Keratinocyte (primary cell): ENCODE data around the gene DOCK3. TPM values are rescaled to one million over a fixed set of nuclear protein-coding genes. Genes with fewer than 3 reads are reported as not detected.

ENCODE experiments used
- DNase-seq: peaks from one replicate; pipeline ENCODE4 v3.0.0-alpha.2; 2011; ENCODE audit warnings: low read depth, missing footprints, low spot score
- FAIRE-seq: peaks from 2 replicates; lab custom pipeline; 2011; peaks lifted over from hg19 to GRCh38; lab: Jason Lieb, UNC
- H2AFZ ChIP-seq: 2 replicates; pipeline ENCODE4 v1.6.0; 2012; ENCODE audit warnings: low read length, control low read depth, inconsistent platforms; ENCODE audit not compliant: control insufficient read depth
- H3K27ac ChIP-seq: 2 replicates; pipeline ENCODE4 v1.5.1; 2011; ENCODE audit warnings: low read length; ENCODE audit not compliant: control insufficient read depth, insufficient read depth
- H3K27me3 ChIP-seq: 3 replicates; pipeline ENCODE4 v1.6.0; 2011; ENCODE audit warnings: low read length; ENCODE audit not compliant: control insufficient read depth, insufficient read depth; ENCODE audit errors: extremely low read depth
- H3K36me3 ChIP-seq, 2 experiments: 2 replicates in 1 of 2; 3 replicates in 1 of 2; pipeline ENCODE4 v1.5.1; 2011; ENCODE audit warnings: low read length in 2 of 2, mild to moderate bottlenecking in 1 of 2; ENCODE audit not compliant: control insufficient read depth in 2 of 2, insufficient read depth in 2 of 2; ENCODE audit errors: extremely low read depth in 1 of 2
- H3K4me1 ChIP-seq: 3 replicates; pipeline ENCODE4 v1.5.1; 2011; ENCODE audit warnings: low read length; ENCODE audit not compliant: control insufficient read depth, insufficient read depth; ENCODE audit errors: extremely low read depth
- H3K4me2 ChIP-seq: 3 replicates; pipeline ENCODE4 v1.6.0; 2011; ENCODE audit warnings: low read depth, low read length; ENCODE audit not compliant: control insufficient read depth, insufficient read depth; ENCODE audit errors: extremely low read depth
- H3K4me3 ChIP-seq, 3 experiments: fragments of 200-600 bp in 1 of 3; sonication (generic) in 1 of 3; 2 replicates in 2 of 3; 3 replicates in 1 of 3; pipeline ENCODE4 v1.5.1; 2011 to 2016; ENCODE audit warnings: low read length in 3 of 3, mild to moderate bottlenecking in 3 of 3, control low read depth in 2 of 3, inconsistent platforms in 1 of 3, low read depth in 1 of 3, mixed read lengths in 1 of 3, mixed run types in 1 of 3, moderate library complexity in 1 of 3; ENCODE audit not compliant: control insufficient read depth in 2 of 3, insufficient read depth in 2 of 3; ENCODE audit errors: extremely low read depth in 1 of 3
- H3K79me2 ChIP-seq: 2 replicates; pipeline ENCODE4 v1.6.0; 2012; ENCODE audit warnings: low read length; ENCODE audit not compliant: control insufficient read depth, insufficient read depth
- H3K9ac ChIP-seq: 3 replicates; pipeline ENCODE4 v1.6.0; 2011; ENCODE audit warnings: low read length; ENCODE audit not compliant: control insufficient read depth, insufficient read depth; ENCODE audit errors: extremely low read depth
- H3K9me1 ChIP-seq: 3 replicates; pipeline ENCODE4 v1.6.0; 2011; ENCODE audit warnings: low read length; ENCODE audit not compliant: control insufficient read depth, insufficient read depth; ENCODE audit errors: extremely low read depth
- H3K9me3 ChIP-seq: 2 replicates; pipeline ENCODE4 v1.5.1; 2012; ENCODE audit warnings: low read depth, low read length; ENCODE audit not compliant: control insufficient read depth
- H4K20me1 ChIP-seq: 3 replicates; pipeline ENCODE4 v1.6.0; 2011; ENCODE audit warnings: low read length; ENCODE audit not compliant: control insufficient read depth, insufficient read depth; ENCODE audit errors: extremely low read depth
- EZH2 ChIP-seq: IDR thresholded peaks from one replicate; pipeline ENCODE4 v1.6.1; 2012; ENCODE audit warnings: inconsistent platforms, mild to moderate bottlenecking, low read length, moderate library complexity
- dilution Hi-C: fragments of 300-500 bp; cut with MboI; formaldehyde crosslinking; loops from one replicate; pipeline ENCODE4 v1.7.0; 2020; ENCODE audit warnings: low sequenced_read_pairs; ENCODE audit not compliant: extremely low pct_ligation_motif_present
- polyA plus RNA-seq, 5 experiments: library from polyadenylated mRNA; depleted of rRNA in 3 of 5; stranded (reverse) in 3 of 5; stranded (forward) in 1 of 5; unstranded in 1 of 5; fragments of >200 nt; gene quantifications; 1 replicate in 1 of 5; 2 replicates in 3 of 5; 3 replicates in 1 of 5; pipeline versions ENCODE4 v1.2.1 to v1.2.3, GENCODE V29; 2011 to 2012; ENCODE audit warnings: missing spikeins in 2 of 5, low read depth in 1 of 5, low replicate concordance in 1 of 5
- TF ChIP-seq, protein P1 (sequence below), 3 experiments: IDR thresholded peaks in 1 of 3; conservative IDR thresholded peaks in 1 of 3; optimal IDR thresholded peaks in 1 of 3; 2 replicates in 2 of 3; 3 replicates in 1 of 3; pipeline versions ENCODE3 to v1.5.1; 2011; ENCODE audit warnings: low read length in 3 of 3, mild to moderate bottlenecking in 3 of 3, moderate library complexity in 2 of 3, control low read depth in 1 of 3, inconsistent platforms in 1 of 3; ENCODE audit not compliant: insufficient read depth in 2 of 3; ENCODE audit errors: extremely low read depth in 1 of 3

Gene DOCK3
- polyA plus RNA-seq, 1 donor (not counting 4 experiments of a cell fraction or from before 2014, with no cell fraction given): 0.10 TPM

DNA sequence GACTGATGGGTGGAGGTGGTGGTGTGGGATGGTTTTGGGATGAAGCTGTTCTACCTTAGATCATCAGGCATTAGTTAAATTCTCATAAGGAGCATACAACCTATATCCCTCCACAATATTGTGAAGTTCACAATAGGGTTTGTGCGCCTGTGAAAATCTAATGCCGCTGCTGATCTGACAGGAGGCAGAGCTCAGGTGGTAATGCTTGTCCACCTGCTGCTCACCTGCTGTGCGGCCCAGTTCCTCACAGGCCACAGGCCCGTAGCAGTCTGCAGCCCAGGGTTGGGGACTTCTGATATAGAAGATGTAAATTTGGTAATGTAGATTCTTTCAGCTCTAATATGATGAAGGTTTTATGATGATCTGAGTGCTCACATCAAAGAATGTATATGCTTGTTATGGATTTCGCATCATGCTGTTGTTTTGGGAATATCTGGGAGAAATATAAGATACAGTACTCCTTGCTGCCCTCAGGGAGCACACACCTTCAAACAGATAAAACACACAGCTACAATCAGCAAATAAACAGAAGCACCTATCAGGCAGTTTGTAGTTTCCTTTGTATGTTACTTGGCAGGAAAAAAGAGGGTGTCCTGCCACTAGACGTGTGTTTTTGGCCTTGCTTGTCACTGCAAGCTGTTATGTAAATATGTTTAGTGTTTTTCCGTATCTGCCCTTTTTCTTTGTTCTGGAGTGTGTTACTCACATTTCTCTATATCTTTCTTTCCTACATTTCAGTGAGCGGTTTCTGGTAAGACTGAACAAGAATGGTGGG lies 471.3 kb downstream of the DOCK3 start:
- Histone ChIP-seq H3K9me1 (no peaks in the 10 kb centered on the region), H3K4me1 (no peaks in the 10 kb centered on the region), H3K4me3 (no peak overlapping the region), H3K79me2 (no peaks in the 10 kb centered on the region), H3K4me2 (no peak overlapping the region), H3K9me3 (no peaks in the 10 kb centered on the region), H2AFZ (no peak overlapping the region), H3K27me3 (no peaks in the 10 kb centered on the region), H4K20me1 (no peaks in the 10 kb centered on the region), H3K36me3 (no peaks in the 10 kb centered on the region), H3K27ac (no peak overlapping the region), H3K9ac (no peak overlapping the region)
- DNase-seq: no peak
- dilution Hi-C loops: no loop called here
- no peak for FAIRE-seq
- TF ChIP-seq, protein P1, sequence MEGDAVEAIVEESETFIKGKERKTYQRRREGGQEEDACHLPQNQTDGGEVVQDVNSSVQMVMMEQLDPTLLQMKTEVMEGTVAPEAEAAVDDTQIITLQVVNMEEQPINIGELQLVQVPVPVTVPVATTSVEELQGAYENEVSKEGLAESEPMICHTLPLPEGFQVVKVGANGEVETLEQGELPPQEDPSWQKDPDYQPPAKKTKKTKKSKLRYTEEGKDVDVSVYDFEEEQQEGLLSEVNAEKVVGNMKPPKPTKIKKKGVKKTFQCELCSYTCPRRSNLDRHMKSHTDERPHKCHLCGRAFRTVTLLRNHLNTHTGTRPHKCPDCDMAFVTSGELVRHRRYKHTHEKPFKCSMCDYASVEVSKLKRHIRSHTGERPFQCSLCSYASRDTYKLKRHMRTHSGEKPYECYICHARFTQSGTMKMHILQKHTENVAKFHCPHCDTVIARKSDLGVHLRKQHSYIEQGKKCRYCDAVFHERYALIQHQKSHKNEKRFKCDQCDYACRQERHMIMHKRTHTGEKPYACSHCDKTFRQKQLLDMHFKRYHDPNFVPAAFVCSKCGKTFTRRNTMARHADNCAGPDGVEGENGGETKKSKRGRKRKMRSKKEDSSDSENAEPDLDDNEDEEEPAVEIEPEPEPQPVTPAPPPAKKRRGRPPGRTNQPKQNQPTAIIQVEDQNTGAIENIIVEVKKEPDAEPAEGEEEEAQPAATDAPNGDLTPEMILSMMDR (optimal IDR thresholded peaks at IDR 0.05 in 1 of 3, IDR thresholded peaks at IDR 0.05 in 1 of 3, conservative IDR thresholded peaks at IDR 0.05 in 1 of 3; ENCODE audit: extremely low read depth in 1 of 3, insufficient read depth in 2 of 3, low read length in 3 of 3): no peak

DNA sequence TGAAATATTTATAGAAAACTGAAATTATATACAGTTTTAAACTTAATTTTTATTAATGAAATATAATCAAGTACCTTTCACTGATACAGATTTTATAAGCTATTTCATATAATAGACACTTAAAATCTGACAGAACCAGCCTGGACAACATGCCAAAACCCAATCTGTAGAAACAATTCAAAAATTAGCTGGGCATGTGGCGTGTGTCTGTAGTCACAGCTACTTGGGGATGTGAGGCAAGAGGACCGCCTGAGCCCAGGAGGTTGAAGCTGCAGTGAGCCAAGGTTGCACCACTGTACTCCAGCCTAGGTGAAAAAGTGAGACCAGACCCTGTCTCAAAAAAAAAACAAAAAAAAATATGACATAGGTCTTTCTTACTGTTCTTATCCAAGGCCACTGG lies 472.1 kb downstream of the DOCK3 start:
- Histone ChIP-seq H3K79me2 (no peaks in the 10 kb centered on the region), H3K4me1 (no peaks in the 10 kb centered on the region), H3K27ac (no peak overlapping the region), H2AFZ (no peak overlapping the region), H3K9ac (no peak overlapping the region), H3K4me3 (no peak overlapping the region), H3K4me2 (no peak overlapping the region), H3K9me1 (no peaks in the 10 kb centered on the region), H4K20me1 (no peaks in the 10 kb centered on the region), H3K27me3 (no peaks in the 10 kb centered on the region), H3K9me3 (no peaks in the 10 kb centered on the region), H3K36me3 (no peaks in the 10 kb centered on the region)
- TF ChIP-seq, protein P1 (optimal IDR thresholded peaks at IDR 0.05 in 1 of 3, IDR thresholded peaks at IDR 0.05 in 1 of 3, conservative IDR thresholded peaks at IDR 0.05 in 1 of 3; ENCODE audit: extremely low read depth in 1 of 3, insufficient read depth in 2 of 3, low read length in 3 of 3): no peak
- no peak for TF ChIP-seq EZH2
- DNase-seq (no peak), FAIRE-seq (no peak)
- dilution Hi-C loops: no loop called here
